Neural cell (in vitro differentiated cells): Measurements from ENCODE around the gene TBX18.

ENCODE experiments used
- EP300 ChIP-seq: fragments of 450-650 bp; conservative IDR thresholded peaks from 2 replicates; pipeline ENCODE4 v1.6.1; 2014; ENCODE audit warnings: antibody characterized with exemption, mild to moderate bottlenecking, moderate library complexity; ENCODE audit not compliant: poor library complexity, severe bottlenecking
- EZH2 ChIP-seq: fragments of 200-600, 300-800 bp; shearing (Covaris generic), sonication (generic); IDR thresholded peaks from 2 replicates; pipeline ENCODE4 v1.6.1; 2014; ENCODE audit warnings: antibody characterized with exemption, low read length, borderline replicate concordance, mild to moderate bottlenecking; ENCODE audit not compliant: insufficient read depth, poor library complexity, severe bottlenecking
- TF ChIP-seq, protein P1 (sequence below): fragments of 450-650 bp; IDR thresholded peaks from 2 replicates; pipeline ENCODE4 v1.5.1; 2014; ENCODE audit warnings: antibody characterized with exemption, mild to moderate bottlenecking, moderate library complexity; ENCODE audit not compliant: poor library complexity, severe bottlenecking

DNA sequence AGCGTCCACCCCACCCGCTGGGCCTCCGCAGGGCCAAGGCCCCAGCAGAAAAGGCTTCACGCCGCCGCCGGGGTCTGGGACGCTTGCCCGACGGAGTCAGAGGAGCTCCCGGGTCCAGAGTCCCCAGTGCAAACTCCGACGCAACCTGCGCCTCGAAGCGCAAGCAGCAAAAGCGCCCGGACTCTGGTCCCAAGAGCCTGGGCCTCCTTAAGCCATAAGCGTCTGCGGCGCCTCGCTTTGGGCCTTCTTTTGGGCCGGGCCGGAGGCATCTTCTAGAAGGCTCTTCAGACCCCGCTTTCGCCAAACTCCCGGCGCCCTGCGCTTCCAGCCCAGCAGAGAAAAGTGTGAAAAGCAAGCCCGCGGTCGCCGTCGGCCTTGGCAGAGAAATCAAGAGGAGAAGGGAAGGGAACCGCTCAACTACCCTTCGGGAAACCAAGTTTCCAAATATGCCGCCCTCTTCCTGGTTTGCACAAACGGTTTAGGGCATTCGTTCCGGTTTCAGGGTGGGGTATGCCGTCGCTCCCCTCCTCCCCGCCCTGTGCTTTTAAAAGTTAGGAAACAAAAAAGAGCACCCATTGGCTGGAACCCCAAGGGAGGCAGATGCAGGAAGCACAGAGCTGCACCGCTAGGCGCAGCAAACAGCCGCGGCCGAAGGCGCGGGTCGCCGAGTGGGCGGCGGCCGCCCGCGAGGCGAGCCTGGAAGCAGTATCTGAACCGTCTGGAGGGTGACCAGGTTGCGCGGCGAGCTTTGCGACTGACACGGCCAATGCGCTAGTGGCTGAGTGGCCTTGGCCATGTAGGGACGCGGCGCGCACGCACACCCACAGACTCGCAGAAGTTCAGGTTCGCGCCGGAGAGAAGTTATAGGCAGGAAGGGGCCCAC is 1.2 kb downstream of the TBX18 start:
- TF ChIP-seq, protein P1, sequence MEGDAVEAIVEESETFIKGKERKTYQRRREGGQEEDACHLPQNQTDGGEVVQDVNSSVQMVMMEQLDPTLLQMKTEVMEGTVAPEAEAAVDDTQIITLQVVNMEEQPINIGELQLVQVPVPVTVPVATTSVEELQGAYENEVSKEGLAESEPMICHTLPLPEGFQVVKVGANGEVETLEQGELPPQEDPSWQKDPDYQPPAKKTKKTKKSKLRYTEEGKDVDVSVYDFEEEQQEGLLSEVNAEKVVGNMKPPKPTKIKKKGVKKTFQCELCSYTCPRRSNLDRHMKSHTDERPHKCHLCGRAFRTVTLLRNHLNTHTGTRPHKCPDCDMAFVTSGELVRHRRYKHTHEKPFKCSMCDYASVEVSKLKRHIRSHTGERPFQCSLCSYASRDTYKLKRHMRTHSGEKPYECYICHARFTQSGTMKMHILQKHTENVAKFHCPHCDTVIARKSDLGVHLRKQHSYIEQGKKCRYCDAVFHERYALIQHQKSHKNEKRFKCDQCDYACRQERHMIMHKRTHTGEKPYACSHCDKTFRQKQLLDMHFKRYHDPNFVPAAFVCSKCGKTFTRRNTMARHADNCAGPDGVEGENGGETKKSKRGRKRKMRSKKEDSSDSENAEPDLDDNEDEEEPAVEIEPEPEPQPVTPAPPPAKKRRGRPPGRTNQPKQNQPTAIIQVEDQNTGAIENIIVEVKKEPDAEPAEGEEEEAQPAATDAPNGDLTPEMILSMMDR = no peak
- TF ChIP-seq EP300 = no peak
- TF ChIP-seq EZH2 = peak; percentile 87
